Measurements from ENCODE around the gene SPRR1B. TPM values are rescaled to one million over a fixed set of nuclear protein-coding genes. Genes with fewer than 3 reads are reported as not detected.

Gene SPRR1B
- total RNA-seq, 2 experiments from 2014 or later = not detected

DNA sequence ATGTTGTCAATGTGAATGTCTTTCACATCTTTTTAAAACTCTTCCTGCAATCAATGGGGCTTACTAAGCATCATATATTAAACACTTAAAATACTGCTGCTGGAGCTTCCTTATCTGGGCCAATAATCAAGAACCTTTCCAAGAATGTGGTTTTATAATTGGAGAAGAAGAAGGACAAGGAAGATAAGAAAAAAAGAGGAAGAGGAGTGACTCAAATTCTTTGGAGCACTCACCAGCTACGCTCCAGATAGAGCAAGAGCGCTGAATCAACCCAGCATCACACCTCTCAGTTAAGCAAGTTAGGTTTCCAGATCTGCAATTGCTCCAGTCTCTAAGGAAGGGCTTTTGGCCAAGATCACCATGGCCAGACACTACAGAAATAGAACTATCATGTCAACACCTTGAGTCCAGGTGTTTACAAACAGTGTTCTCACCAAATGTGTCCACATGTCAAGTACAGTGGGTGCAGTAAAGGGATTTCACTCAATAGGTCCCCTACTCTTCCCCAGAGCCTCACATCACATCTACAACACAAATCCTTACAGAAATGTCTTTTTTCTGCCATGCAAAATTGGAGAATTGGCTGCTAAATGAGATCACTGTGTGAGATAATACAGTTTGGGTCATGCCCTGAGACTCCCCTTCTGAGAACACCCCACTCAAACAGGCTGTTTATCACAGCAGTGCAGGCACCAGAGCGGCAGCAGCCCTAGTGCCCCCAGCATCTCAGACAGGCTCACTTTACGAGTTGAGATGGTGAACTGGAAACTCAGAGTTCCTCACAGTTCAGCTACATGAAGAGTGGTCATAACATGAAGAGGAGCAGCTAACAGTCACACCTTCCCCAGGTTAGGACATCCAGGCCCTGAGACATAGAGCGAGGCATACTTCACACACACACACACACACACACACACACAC is 42.1 kb downstream of the SPRR1B start:
- H3K4me3 Mint-ChIP-seq = no peak overlapping the region
- no peak for DNase-seq
- H3K36me3 Mint-ChIP-seq = no peaks in the 10 kb centered on the region
- H3K4me1 Mint-ChIP-seq = no peaks in the 10 kb centered on the region
- H3K9me3 Mint-ChIP-seq = no peaks in the 10 kb centered on the region
- H3K27ac Mint-ChIP-seq = no peak overlapping the region
- peaks cover 16% of the 10 kb centered on the region for H3K27me3 Mint-ChIP-seq

DNA sequence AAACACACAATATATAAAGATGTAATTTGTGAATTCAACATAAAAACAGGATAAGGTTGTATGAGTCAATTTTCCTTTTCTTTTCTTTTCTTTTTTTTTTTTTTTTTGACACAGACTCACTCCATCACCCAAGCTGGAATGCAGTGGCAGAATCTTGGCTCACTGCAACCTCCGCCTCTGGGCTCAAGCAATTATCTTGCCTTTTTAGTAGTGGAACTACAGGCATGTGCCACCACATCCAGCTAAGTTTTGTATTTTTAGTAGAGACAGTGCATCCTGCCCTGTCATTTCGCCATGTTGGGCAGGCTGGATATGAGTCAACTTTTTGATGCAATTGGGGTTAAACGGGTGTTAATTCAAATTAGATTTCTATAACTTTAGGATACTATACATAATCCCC is 50.7 kb downstream of the SPRR1B start:
- Mint-ChIP-seq H3K9me3 (peaks cover 9% of the 10 kb centered on the region), H3K27me3 (peaks cover 35% of the 10 kb centered on the region), H3K36me3 (no peaks in the 10 kb centered on the region), H3K4me3 (no peak overlapping the region), H3K27ac (no peak overlapping the region), H3K4me1 (no peaks in the 10 kb centered on the region)
- DNase-seq = no peak

Other genes starting within 250 kb of the SPRR1B start
- not detected for gene LCE1E, start 244.9 kb upstream of the SPRR1B start, total RNA-seq
- not detected for gene LCE1D, start 234.5 kb upstream of the SPRR1B start, total RNA-seq
- not detected for gene LCE1C, start 224.6 kb upstream of the SPRR1B start, total RNA-seq
- not detected for gene LCE1B, start 219.2 kb upstream of the SPRR1B start, total RNA-seq
- not detected for gene LCE1A, start 203.7 kb upstream of the SPRR1B start, total RNA-seq
- not detected for gene LCE6A, start 188.3 kb upstream of the SPRR1B start, total RNA-seq
- gene LCE7A, start 171.2 kb upstream of the SPRR1B start, total RNA-seq = not detected
- not detected for gene SMCP, start 152.9 kb upstream of the SPRR1B start, total RNA-seq
- gene IVL, start 122.7 kb upstream of the SPRR1B start, total RNA-seq = not detected
- gene SPRR5, start 84.0 kb upstream of the SPRR1B start, total RNA-seq = not detected
- not detected for gene SPRR4, start 60.6 kb upstream of the SPRR1B start, total RNA-seq
- gene SPRR1A, start 47.1 kb upstream of the SPRR1B start, total RNA-seq = not detected
- not detected for gene SPRR3, start 29.5 kb upstream of the SPRR1B start, total RNA-seq
- gene SPRR2D, start 9.9 kb downstream of the SPRR1B start, total RNA-seq = not detected
- not detected for gene SPRR2A, start 26.3 kb downstream of the SPRR1B start, total RNA-seq
- gene SPRR2B, start 40.4 kb downstream of the SPRR1B start, total RNA-seq = not detected
- gene SPRR2E, start 63.3 kb downstream of the SPRR1B start, total RNA-seq = not detected
- not detected for gene SPRR2F, start 82.3 kb downstream of the SPRR1B start, total RNA-seq
- gene SPRR2G, start 119.7 kb downstream of the SPRR1B start, total RNA-seq = not detected
- not detected for gene LELP1, start 172.2 kb downstream of the SPRR1B start, total RNA-seq
- gene PRR9, start 186.4 kb downstream of the SPRR1B start, total RNA-seq = not detected
- gene LORICRIN, start 228.5 kb downstream of the SPRR1B start, total RNA-seq = not detected

Data from activated naive CD8-positive, alpha-beta T cell treated with anti-CD3 and anti-CD28 coated beads for 36 hours (primary cell).